Neural cell (in vitro differentiated cells): ENCODE data around the gene LY6G6C.

Source experiments
- CTCF ChIP-seq: fragments of 450-650 bp; IDR thresholded peaks from 2 replicates; pipeline ENCODE4 v1.5.1; 2014; ENCODE audit warnings: antibody characterized with exemption, mild to moderate bottlenecking, moderate library complexity; ENCODE audit not compliant: poor library complexity, severe bottlenecking
- EP300 ChIP-seq: fragments of 450-650 bp; conservative IDR thresholded peaks from 2 replicates; pipeline ENCODE4 v1.6.1; 2014; ENCODE audit warnings: antibody characterized with exemption, mild to moderate bottlenecking, moderate library complexity; ENCODE audit not compliant: poor library complexity, severe bottlenecking
- EZH2 ChIP-seq: fragments of 200-600, 300-800 bp; shearing (Covaris generic), sonication (generic); IDR thresholded peaks from 2 replicates; pipeline ENCODE4 v1.6.1; 2014; ENCODE audit warnings: antibody characterized with exemption, low read length, borderline replicate concordance, mild to moderate bottlenecking; ENCODE audit not compliant: insufficient read depth, poor library complexity, severe bottlenecking
- MXI1 ChIP-seq: fragments of 450-650 bp; conservative IDR thresholded peaks from 2 replicates; pipeline ENCODE4 v1.6.1; 2014; ENCODE audit warnings: antibody characterized with exemption, mild to moderate bottlenecking; ENCODE audit not compliant: poor library complexity, severe bottlenecking
- POLR2AphosphoS5 ChIP-seq: IDR thresholded peaks from 2 replicates; pipeline ENCODE4 v1.6.1; 2012
- RAD21 ChIP-seq: fragments of 450-650 bp; conservative IDR thresholded peaks from 2 replicates; pipeline ENCODE4 v1.6.1; 2014; ENCODE audit warnings: antibody characterized with exemption, mild to moderate bottlenecking, moderate library complexity
- REST ChIP-seq: IDR thresholded peaks from 2 replicates; pipeline ENCODE4 v1.6.1; 2012; ENCODE audit warnings: borderline replicate concordance
- SMC3 ChIP-seq: fragments of 450-650 bp; conservative IDR thresholded peaks from 2 replicates; pipeline ENCODE4 v1.6.1; 2014; ENCODE audit warnings: antibody characterized with exemption, mild to moderate bottlenecking, moderate library complexity; ENCODE audit not compliant: poor library complexity
- TAF1 ChIP-seq: IDR thresholded peaks from 2 replicates; pipeline ENCODE4 v1.6.1; 2012; ENCODE audit warnings: low read depth

GRCh38 chr6:31744422-31744821 is 22.9 kb upstream of the LY6G6C start:
- TF ChIP-seq RAD21 (no peak), MXI1 (no peak), EP300 (no peak), CTCF (no peak), EZH2 (no peak), POLR2AphosphoS5 (no peak), REST (no peak), SMC3 (no peak), TAF1 (no peak)
